OCI-LY7 (cell line): ENCODE measurements around the gene MIA3. TPM values are rescaled to one million over a fixed set of nuclear protein-coding genes. Genes with fewer than 3 reads are reported as not detected.
A peak's percentile ranks its signal among the peaks of the same experiment; 100 is the strongest.

Experiments used
- BruUV-seq: library from RNA; stranded (reverse); fragments of 400-500 nt; replicated peaks from 2 replicates; lab custom pipeline; 2021; lab: Mats Ljungman, UMichigan
- CTCF ChIA-PET: fragments of 300-600 bp; sonication (Branson Sonifier 250); formaldehyde crosslinking; loops from one replicate; lab custom pipeline; 2022; ENCODE audit warnings: antibody characterized with exemption; ENCODE audit not compliant: unreplicated experiment; lab: Charles Lee
- POLR2A ChIA-PET: fragments of 300-600 bp; sonication (Branson Sonifier 250); formaldehyde crosslinking; loops from one replicate; lab custom pipeline; 2022; ENCODE audit warnings: antibody characterized with exemption; lab: Charles Lee
- DNase-seq: peaks from one replicate; pipeline ENCODE4 v3.0.0-alpha.2; 2015; ENCODE audit warnings: low spot score
- H2AFZ ChIP-seq: fragments of 200-600 bp; sonication (generic), shearing (Covaris generic); 2 replicates; pipeline ENCODE4 v1.6.1; 2014; ENCODE audit warnings: mild to moderate bottlenecking, antibody characterized with exemption, low read length, moderate library complexity
- H3K27ac ChIP-seq: fragments of 200-600 bp; sonication (generic); 2 replicates; pipeline ENCODE4 v1.5.1; 2014; ENCODE audit warnings: mixed run types, low read depth, mild to moderate bottlenecking, moderate library complexity, low read length, inconsistent platforms; ENCODE audit not compliant: poor library complexity, severe bottlenecking
- H3K36me3 ChIP-seq: fragments of 200-600 bp; sonication (generic); 2 replicates; pipeline ENCODE4 v1.6.1; 2014; ENCODE audit warnings: mild to moderate bottlenecking, antibody characterized with exemption, low read length, moderate library complexity, mixed read lengths; ENCODE audit not compliant: insufficient read depth
- H3K4me1 ChIP-seq: fragments of 200-600 bp; sonication (generic); 2 replicates; pipeline ENCODE4 v1.5.1; 2014; ENCODE audit warnings: mild to moderate bottlenecking, low read length; ENCODE audit not compliant: insufficient read depth, poor library complexity, severe bottlenecking
- H3K4me2 ChIP-seq: fragments of 200-600 bp; sonication (generic); 2 replicates; pipeline ENCODE4 v1.6.1; 2014; ENCODE audit warnings: mild to moderate bottlenecking, low read length
- H3K4me3 ChIP-seq: fragments of 200-600 bp; sonication (generic); 2 replicates; pipeline ENCODE4 v1.5.1; 2014; ENCODE audit warnings: mild to moderate bottlenecking, low read depth, low read length; ENCODE audit not compliant: poor library complexity, severe bottlenecking
- H3K79me2 ChIP-seq: fragments of 200-600 bp; sonication (generic); 2 replicates; pipeline ENCODE4 v1.6.1; 2016; ENCODE audit warnings: low read depth, mild to moderate bottlenecking, low read length, moderate library complexity, mixed read lengths; ENCODE audit not compliant: insufficient read depth
- H3K9me2 ChIP-seq: fragments of 200-600 bp; sonication (generic); 2 replicates; pipeline ENCODE4 v1.6.1; 2016; ENCODE audit warnings: mild to moderate bottlenecking, low read length, mixed read lengths; ENCODE audit not compliant: insufficient read depth
- H3K9me3 ChIP-seq: fragments of 200-600 bp; sonication (generic); 2 replicates; pipeline ENCODE4 v1.6.1; 2014; ENCODE audit warnings: mild to moderate bottlenecking, mixed run types, low read length, mixed read lengths
- H4K20me1 ChIP-seq: fragments of 200-600 bp; sonication (generic); 2 replicates; pipeline ENCODE4 v1.6.1; 2014; ENCODE audit warnings: mild to moderate bottlenecking, antibody characterized with exemption, low read length, moderate library complexity, mixed read lengths; ENCODE audit not compliant: insufficient read depth
- EZH2phosphoT487 ChIP-seq: fragments of 200-600 bp; sonication (generic); IDR thresholded peaks from 2 replicates; pipeline ENCODE4 v1.6.1; 2018; ENCODE audit warnings: low read depth, borderline replicate concordance, mild to moderate bottlenecking, mixed run types, antibody characterized with exemption, low read length, moderate library complexity, mixed read lengths
- intact Hi-C: fragments of 100-400 bp; cut with micrococcal nuclease; formaldehyde crosslinking; loops from one replicate; pipeline ENCODE4 v1.10.0; 2022; ENCODE audit not compliant: unreplicated experiment
- total RNA-seq, 2 experiments: library from RNA; depleted of rRNA in 1 of 2; stranded (reverse); fragments of >200 nt in 1 of 2; shearing (Covaris generic) in 1 of 2; gene quantifications; 2 replicates each; pipeline ENCODE4 v1.2.3, GENCODE V29; 2014 to 2022
- TF ChIP-seq, protein P1 (sequence below): fragments of 200-600 bp; sonication (generic); conservative IDR thresholded peaks from 2 replicates; pipeline ENCODE4 v1.5.1; 2014; ENCODE audit warnings: mild to moderate bottlenecking, antibody characterized with exemption, low read length, moderate library complexity, mixed read lengths

MIA3 gene
- total RNA-seq, 2 experiments from 2014 or later, result 23.5 to 57.1 TPM

DNA sequence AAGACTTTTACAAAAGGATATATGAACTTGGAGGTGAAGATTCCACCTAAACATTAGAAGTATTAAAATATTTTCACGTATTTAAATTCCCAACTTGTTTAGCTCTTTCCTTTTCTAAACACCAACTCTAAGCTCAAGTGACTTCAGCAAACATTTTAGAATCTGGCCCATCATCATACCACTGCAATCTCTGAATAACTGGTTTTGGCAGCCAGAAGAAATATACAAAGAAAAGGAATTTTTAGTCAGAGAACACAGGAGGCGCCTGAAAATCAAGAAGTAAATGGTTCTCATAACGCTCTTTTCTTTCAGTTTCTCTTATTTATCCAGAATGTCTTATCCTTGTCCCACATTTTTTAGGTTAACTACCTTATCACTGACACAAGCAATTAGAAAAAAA lies 38.6 kb upstream of the MIA3 start:
- TF ChIP-seq EZH2phosphoT487, result no peak
- TF ChIP-seq, protein P1, sequence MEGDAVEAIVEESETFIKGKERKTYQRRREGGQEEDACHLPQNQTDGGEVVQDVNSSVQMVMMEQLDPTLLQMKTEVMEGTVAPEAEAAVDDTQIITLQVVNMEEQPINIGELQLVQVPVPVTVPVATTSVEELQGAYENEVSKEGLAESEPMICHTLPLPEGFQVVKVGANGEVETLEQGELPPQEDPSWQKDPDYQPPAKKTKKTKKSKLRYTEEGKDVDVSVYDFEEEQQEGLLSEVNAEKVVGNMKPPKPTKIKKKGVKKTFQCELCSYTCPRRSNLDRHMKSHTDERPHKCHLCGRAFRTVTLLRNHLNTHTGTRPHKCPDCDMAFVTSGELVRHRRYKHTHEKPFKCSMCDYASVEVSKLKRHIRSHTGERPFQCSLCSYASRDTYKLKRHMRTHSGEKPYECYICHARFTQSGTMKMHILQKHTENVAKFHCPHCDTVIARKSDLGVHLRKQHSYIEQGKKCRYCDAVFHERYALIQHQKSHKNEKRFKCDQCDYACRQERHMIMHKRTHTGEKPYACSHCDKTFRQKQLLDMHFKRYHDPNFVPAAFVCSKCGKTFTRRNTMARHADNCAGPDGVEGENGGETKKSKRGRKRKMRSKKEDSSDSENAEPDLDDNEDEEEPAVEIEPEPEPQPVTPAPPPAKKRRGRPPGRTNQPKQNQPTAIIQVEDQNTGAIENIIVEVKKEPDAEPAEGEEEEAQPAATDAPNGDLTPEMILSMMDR, result no peak
- no peaks in the 10 kb centered on the region for H3K79me2 ChIP-seq
- no TSS peak for BruUV-seq
- H3K4me1 ChIP-seq, result peaks cover 7% of the 10 kb centered on the region
- no peak overlapping the region for H2AFZ ChIP-seq
- H3K4me2 ChIP-seq, result no peak overlapping the region
- H3K9me2 ChIP-seq, result no peaks in the 10 kb centered on the region
- no peak overlapping the region for H3K4me3 ChIP-seq
- POLR2A ChIA-PET, result interaction anchor here (0.6 to 1.8 kb wide), 3 partner anchors 10 to 1777 kb away, joined by 3 to 10 read pairs (median 3); partner anchors contain the start of gene TAF1A
- H3K36me3 ChIP-seq, result peaks cover 93% of the 10 kb centered on the region
- H4K20me1 ChIP-seq, result no peaks in the 10 kb centered on the region
- H3K9me3 ChIP-seq, result no peaks in the 10 kb centered on the region
- CTCF ChIA-PET, result no interaction called here
- no peak overlapping the region for H3K27ac ChIP-seq
- intact Hi-C loops, result no loop called here
- no peak for DNase-seq

DNA sequence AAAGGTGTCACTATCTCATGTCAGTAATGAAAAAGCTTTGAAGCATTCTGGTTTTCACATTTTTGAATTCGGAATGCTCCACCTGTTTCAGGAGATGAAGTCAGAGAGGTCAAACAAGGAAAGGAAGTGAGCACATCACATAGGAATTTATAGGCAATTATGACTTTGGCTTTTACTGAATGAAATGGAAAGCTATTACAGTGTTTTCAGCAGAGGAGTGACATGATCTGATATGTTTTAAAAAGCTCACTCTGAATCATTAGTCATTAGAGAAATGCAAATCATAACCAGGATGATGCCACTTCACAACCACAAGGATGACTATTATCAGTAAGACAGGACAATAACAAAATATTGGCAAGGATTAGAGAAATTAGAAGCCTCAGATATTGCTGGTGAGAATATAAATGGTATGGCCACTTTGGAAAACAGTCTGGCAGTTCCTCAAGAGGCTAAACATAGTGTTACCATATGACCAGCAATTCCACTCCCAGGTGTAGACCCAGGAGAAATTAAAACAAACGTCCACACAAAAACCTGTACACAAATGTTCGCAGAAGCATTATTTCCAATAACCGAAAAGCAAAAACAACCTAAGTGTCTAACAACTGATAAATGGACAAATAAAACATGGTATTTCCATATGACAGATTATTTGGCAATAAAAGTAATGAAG lies 35.7 kb upstream of the MIA3 start:
- Histone ChIP-seq H3K9me3 (no peaks in the 10 kb centered on the region), H3K27ac (no peak overlapping the region), H3K4me2 (no peak overlapping the region), H3K36me3 (peaks cover 94% of the 10 kb centered on the region), H3K9me2 (no peaks in the 10 kb centered on the region), H4K20me1 (no peaks in the 10 kb centered on the region), H3K4me1 (peaks cover 13% of the 10 kb centered on the region), H3K79me2 (peaks cover 14% of the 10 kb centered on the region; the same call in 1 of the 2 replicates), H3K4me3 (no peak overlapping the region), H2AFZ (no peak overlapping the region)
- ChIA-PET CTCF (no interaction called here), POLR2A (interaction anchor here (1.2 kb wide), 1 partner anchor 9 kb away, joined by 3 read pairs; no protein-coding TSS in a partner anchor)
- intact Hi-C loops, result no loop called here
- TF ChIP-seq, protein P1, result no peak
- no peak for TF ChIP-seq EZH2phosphoT487
- DNase-seq, result no peak
- no TSS peak for BruUV-seq

DNA sequence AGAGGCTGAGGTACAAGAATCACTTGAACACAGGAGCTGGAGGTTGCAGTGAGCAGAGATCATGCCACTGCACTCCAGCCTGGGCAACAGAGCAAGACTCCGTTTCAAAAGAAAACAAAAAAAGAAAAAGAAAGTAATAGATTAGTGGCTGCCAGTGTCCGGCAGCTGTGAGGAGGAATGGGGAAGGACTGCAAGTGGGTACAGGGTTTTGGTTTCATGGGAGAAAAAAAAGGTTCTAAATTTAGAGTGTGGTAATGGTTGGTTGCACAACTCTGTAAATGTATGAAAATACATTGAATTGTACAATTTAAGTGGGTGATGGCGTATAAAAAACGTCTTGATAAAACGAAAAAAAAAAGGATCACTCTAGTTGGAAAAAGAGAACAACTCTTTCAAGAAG lies 34.8 kb upstream of the MIA3 start:
- no peaks in the 10 kb centered on the region for H3K9me2 ChIP-seq
- DNase-seq, result peak; percentile 8
- intact Hi-C loops, result no loop called here
- TF ChIP-seq, protein P1, result no peak
- no peak for TF ChIP-seq EZH2phosphoT487
- H3K9me3 ChIP-seq, result no peaks in the 10 kb centered on the region
- H2AFZ ChIP-seq, result no peak overlapping the region
- H3K27ac ChIP-seq, result no peak overlapping the region
- CTCF ChIA-PET, result no interaction called here
- POLR2A ChIA-PET, result no interaction called here
- no peaks in the 10 kb centered on the region for H4K20me1 ChIP-seq
- H3K4me3 ChIP-seq, result no peak overlapping the region
- peaks cover 94% of the 10 kb centered on the region for H3K36me3 ChIP-seq
- 0 out of 2 replicates have a peak overlapping the region, but pooled peaks have one; percentile 7 for H3K4me2 ChIP-seq
- no TSS peak for BruUV-seq
- peaks cover 15% of the 10 kb centered on the region; the same call in 1 of the 2 replicates for H3K79me2 ChIP-seq
- H3K4me1 ChIP-seq, result peaks cover 13% of the 10 kb centered on the region
